Measurements from ENCODE around the gene SLC25A26. TPM values are rescaled to one million over a fixed set of nuclear protein-coding genes. Genes with fewer than 3 reads are reported as not detected.
"Not testable (repeated sequence)": the region's sequence is repeated elsewhere in the genome, so short reads cannot be mapped to it uniquely, and the experiment has no call there.

SLC25A26 gene
- polyA plus RNA-seq, 2 donors, result 4.6 to 13.5 TPM

DNA sequence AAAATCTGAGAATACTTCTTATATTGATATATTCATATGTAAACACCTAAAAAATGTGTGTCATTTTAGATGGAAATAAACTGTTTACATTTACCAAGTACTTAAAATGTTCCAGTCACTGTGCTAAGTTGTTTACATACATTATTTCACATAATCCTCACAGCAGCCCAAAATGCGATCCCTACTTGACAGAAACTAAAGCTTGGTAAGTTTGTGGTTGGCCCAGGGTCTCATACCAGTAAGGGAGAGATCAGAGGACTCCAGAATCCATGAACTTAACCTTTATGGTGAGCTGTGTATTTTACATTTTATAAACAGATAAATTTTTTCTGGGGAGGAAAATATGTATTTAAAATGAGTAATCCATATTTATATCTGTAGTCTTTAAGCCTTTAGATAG is 51.2 kb downstream of the SLC25A26 start:
- Histone ChIP-seq H3K9me3 (ENCODE audit: control insufficient read depth in 2 of 2, insufficient read depth in 1 of 2, low read depth in 1 of 2, low read length in 1 of 2) (no peaks in the 10 kb centered on the region), H3K27me3 (ENCODE audit: control insufficient read depth in 1 of 2, insufficient read depth in 2 of 2, low read length in 2 of 2) (no peaks in the 10 kb centered on the region), H3K36me3 (ENCODE audit: control insufficient read depth in 2 of 2, insufficient read depth in 2 of 2, low read length in 1 of 2) (no peaks in the 10 kb centered on the region), H3K4me1 (ENCODE audit: control insufficient read depth in 2 of 2, insufficient read depth in 2 of 2, low read length in 1 of 2) (no peaks in the 10 kb centered on the region), H3K27ac (ENCODE audit: low read depth in 2 of 2, low read length in 1 of 2) (no peak overlapping the region), H3K4me3 (ENCODE audit: low read depth in 1 of 2, low read length in 2 of 2) (no peak overlapping the region)
- 84 to 92% methylated on average over 1 of the region's 1 CpG for WGBS, 2 donors

DNA sequence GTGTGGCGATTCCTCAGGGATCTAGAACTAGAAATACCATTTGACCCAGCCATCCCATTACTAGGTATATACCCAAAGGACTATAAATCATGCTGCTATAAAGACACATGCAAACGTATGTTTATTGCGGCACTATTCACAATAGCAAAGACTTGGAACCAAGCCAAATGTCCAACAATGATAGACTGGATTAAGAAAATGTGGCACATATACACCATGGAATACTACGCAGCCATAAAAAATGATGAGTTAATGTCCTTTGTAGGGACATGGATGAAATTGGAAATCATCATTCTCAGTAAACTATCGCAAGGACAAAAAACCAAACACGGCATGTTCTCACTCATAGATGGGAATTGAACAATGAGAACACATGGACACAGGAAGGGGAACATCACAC is 54.0 kb downstream of the SLC25A26 start:
- WGBS, 2 donors, result 91 to 94% methylated on average over 4 to 5 of the region's 6 CpGs

DNA sequence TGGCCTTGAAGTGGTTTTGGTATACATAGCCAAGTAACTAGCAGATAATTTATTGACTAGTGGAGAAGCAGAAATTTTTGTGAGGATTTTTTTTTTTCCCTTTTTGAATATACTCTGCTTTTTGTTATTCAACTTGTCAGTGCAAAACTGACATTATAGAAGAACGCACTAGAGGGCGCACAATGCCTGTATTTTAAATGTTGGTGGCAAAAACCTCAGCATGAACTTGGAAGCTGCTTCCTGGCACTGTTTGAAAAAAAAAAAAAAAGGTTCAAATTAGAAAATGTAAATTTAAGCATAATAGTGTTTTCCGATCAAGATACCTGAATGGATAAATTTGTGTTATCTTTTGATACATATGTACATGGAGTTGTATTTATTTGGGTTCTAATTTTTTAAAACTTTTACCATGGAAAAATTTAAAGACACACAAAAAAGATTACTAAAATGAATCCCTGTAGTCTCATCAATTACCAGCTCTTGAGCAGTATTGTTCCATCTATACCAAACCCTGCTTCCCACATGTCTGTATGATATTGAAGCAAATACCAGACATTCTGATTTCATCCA is 56.0 kb downstream of the SLC25A26 start:
- WGBS, 2 donors, result 7 to 8% methylated on average over 3 of the region's 3 CpGs
- Histone ChIP-seq H3K27ac (ENCODE audit: low read depth in 2 of 2, low read length in 1 of 2) (no peak overlapping the region), H3K9me3 (ENCODE audit: control insufficient read depth in 2 of 2, insufficient read depth in 1 of 2, low read depth in 1 of 2, low read length in 1 of 2) (no peaks in the 10 kb centered on the region), H3K4me1 (ENCODE audit: control insufficient read depth in 2 of 2, insufficient read depth in 2 of 2, low read length in 1 of 2) (no peaks in the 10 kb centered on the region), H3K4me3 (ENCODE audit: low read depth in 1 of 2, low read length in 2 of 2) (no peak overlapping the region), H3K27me3 (ENCODE audit: control insufficient read depth in 1 of 2, insufficient read depth in 2 of 2, low read length in 2 of 2) (no peaks in the 10 kb centered on the region), H3K36me3 (ENCODE audit: control insufficient read depth in 2 of 2, insufficient read depth in 2 of 2, low read length in 1 of 2) (no peaks in the 10 kb centered on the region)

More for the DNA sequence above, 54.0 kb downstream of the SLC25A26 start:
- not testable (repeated sequence) for H3K27ac ChIP-seq (ENCODE audit: low read depth in 2 of 2, low read length in 1 of 2); H3K4me3 ChIP-seq (ENCODE audit: low read depth in 1 of 2, low read length in 2 of 2); H3K27me3 ChIP-seq (ENCODE audit: control insufficient read depth in 1 of 2, insufficient read depth in 2 of 2, low read length in 2 of 2); H3K36me3 ChIP-seq (ENCODE audit: control insufficient read depth in 2 of 2, insufficient read depth in 2 of 2, low read length in 1 of 2); H3K4me1 ChIP-seq (ENCODE audit: control insufficient read depth in 2 of 2, insufficient read depth in 2 of 2, low read length in 1 of 2); H3K9me3 ChIP-seq (ENCODE audit: control insufficient read depth in 2 of 2, insufficient read depth in 1 of 2, low read depth in 1 of 2, low read length in 1 of 2)

DNA sequence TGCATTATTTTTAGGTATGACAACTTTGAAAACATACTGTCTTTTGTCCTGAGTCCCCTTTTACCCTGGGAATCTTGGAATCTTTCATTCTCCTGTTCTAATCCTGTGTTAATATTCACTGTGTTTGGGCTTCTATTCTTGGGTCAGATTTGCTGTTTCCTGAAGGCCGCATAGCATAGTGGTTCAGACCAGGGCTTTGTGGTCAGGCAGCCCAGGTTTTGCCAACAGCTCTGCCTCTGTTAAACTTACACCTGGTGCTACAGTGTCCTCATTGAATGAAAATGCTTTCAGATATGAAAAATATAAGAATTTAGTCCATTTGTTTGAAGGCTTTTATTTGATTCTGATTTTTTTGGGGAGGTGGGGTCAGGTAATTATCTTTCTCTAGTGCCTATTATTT is 58.4 kb downstream of the SLC25A26 start:
- H3K9me3 ChIP-seq (ENCODE audit: control insufficient read depth in 2 of 2, insufficient read depth in 1 of 2, low read depth in 1 of 2, low read length in 1 of 2), result no peaks in the 10 kb centered on the region
- H3K4me3 ChIP-seq (ENCODE audit: low read depth in 1 of 2, low read length in 2 of 2), result no peak overlapping the region
- no peaks in the 10 kb centered on the region for H3K36me3 ChIP-seq (ENCODE audit: control insufficient read depth in 2 of 2, insufficient read depth in 2 of 2, low read length in 1 of 2)
- 71 to 83% methylated on average over 1 of the region's 1 CpG for WGBS, 2 donors
- H3K27me3 ChIP-seq (ENCODE audit: control insufficient read depth in 1 of 2, insufficient read depth in 2 of 2, low read length in 2 of 2), result no peaks in the 10 kb centered on the region
- H3K27ac ChIP-seq (ENCODE audit: low read depth in 2 of 2, low read length in 1 of 2), result no peak overlapping the region
- H3K4me1 ChIP-seq (ENCODE audit: control insufficient read depth in 2 of 2, insufficient read depth in 2 of 2, low read length in 1 of 2), result no peaks in the 10 kb centered on the region

DNA sequence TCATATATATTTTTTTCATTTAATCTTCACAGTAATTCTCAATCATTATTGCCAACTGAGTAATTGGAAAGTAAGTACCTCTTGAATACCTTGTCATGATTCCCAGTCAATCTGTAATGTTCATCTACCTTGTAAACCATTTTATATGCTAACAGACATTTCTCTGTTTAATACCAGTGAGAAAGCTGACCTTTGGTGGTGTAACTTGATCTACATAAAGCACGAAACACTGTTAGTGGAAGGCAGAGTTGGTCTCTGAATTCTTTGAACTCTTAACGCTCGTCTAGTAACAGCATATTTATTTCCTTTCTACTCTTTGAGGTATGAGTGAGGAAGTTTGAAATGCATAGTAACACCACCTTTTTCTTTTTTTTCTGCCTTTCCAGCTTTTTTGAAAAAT is 59.5 kb downstream of the SLC25A26 start:
- Histone ChIP-seq H3K27ac (ENCODE audit: low read depth in 2 of 2, low read length in 1 of 2) (no peak overlapping the region), H3K4me3 (ENCODE audit: low read depth in 1 of 2, low read length in 2 of 2) (no peak overlapping the region), H3K36me3 (ENCODE audit: control insufficient read depth in 2 of 2, insufficient read depth in 2 of 2, low read length in 1 of 2) (no peaks in the 10 kb centered on the region), H3K27me3 (ENCODE audit: control insufficient read depth in 1 of 2, insufficient read depth in 2 of 2, low read length in 2 of 2) (no peaks in the 10 kb centered on the region), H3K4me1 (ENCODE audit: control insufficient read depth in 2 of 2, insufficient read depth in 2 of 2, low read length in 1 of 2) (no peaks in the 10 kb centered on the region), H3K9me3 (ENCODE audit: control insufficient read depth in 2 of 2, insufficient read depth in 1 of 2, low read depth in 1 of 2, low read length in 1 of 2) (no peaks in the 10 kb centered on the region)
- 76 to 87% methylated on average over 3 of the region's 3 CpGs for WGBS, 2 donors

DNA sequence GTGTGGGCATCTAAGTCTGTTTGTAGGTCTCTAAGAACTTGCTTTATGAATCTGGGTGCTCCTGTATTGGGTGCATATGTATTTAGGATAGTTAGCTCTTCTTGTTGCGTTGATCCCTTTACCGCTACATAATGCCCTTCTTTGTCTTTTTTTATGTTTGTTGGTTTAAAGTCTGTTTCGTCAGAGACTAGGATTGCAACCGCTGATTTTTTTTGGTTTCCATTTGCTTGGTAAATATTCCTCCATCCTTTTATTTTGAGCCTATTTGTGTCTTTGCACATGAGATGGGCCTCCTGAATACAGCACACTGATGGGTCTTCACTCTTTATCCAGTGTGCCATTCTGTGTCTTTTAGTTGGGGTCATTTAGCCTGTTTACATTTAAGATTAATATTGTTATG is 71.1 kb downstream of the SLC25A26 start:
- H3K36me3 ChIP-seq (ENCODE audit: control insufficient read depth in 2 of 2, insufficient read depth in 2 of 2, low read length in 1 of 2); H3K4me1 ChIP-seq (ENCODE audit: control insufficient read depth in 2 of 2, insufficient read depth in 2 of 2, low read length in 1 of 2); H3K27me3 ChIP-seq (ENCODE audit: control insufficient read depth in 1 of 2, insufficient read depth in 2 of 2, low read length in 2 of 2); H3K9me3 ChIP-seq (ENCODE audit: control insufficient read depth in 2 of 2, insufficient read depth in 1 of 2, low read depth in 1 of 2, low read length in 1 of 2); H3K27ac ChIP-seq (ENCODE audit: low read depth in 2 of 2, low read length in 1 of 2); H3K4me3 ChIP-seq (ENCODE audit: low read depth in 1 of 2, low read length in 2 of 2): not testable (repeated sequence)
- 77 to 83% methylated on average over 4 of the region's 4 CpGs for WGBS, 2 donors

DNA sequence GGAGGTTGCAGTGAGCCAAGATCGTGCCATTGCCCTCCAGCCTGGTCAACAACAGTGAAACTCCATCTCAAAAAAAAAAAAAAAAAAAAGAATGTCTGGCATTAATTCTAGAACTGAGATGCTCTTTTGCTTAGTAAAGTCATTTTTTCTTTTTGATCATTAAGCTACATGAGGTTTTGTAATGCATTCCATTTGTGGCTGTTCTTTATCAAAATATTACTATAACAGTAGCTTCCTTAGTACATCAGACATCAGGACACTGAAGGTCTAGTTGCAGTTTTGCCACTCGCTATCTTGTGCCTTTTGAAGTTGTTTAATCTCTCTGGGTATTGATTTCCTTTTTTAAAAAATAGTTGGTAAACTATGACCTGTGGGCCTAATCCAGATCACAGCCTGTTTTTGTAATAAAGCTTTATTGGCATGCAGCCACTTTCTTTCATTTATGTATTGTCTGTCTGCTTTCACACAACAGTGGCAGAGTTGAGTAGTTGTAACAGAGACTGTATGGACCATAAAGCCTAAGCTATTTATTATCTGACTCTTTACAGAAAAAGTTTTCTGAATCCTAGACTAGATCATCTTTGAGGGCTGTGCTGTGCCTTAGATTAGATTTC is 76.6 kb downstream of the SLC25A26 start:
- H3K36me3 ChIP-seq (ENCODE audit: control insufficient read depth in 2 of 2, insufficient read depth in 2 of 2, low read length in 1 of 2), result no peaks in the 10 kb centered on the region
- WGBS, 2 donors, result 65 to 84% methylated on average over 2 of the region's 2 CpGs
- H3K4me3 ChIP-seq (ENCODE audit: low read depth in 1 of 2, low read length in 2 of 2), result no peak overlapping the region
- no peaks in the 10 kb centered on the region for H3K27me3 ChIP-seq (ENCODE audit: control insufficient read depth in 1 of 2, insufficient read depth in 2 of 2, low read length in 2 of 2)
- no peaks in the 10 kb centered on the region for H3K9me3 ChIP-seq (ENCODE audit: control insufficient read depth in 2 of 2, insufficient read depth in 1 of 2, low read depth in 1 of 2, low read length in 1 of 2)
- H3K27ac ChIP-seq (ENCODE audit: low read depth in 2 of 2, low read length in 1 of 2), result no peak overlapping the region
- H3K4me1 ChIP-seq (ENCODE audit: control insufficient read depth in 2 of 2, insufficient read depth in 2 of 2, low read length in 1 of 2), result no peaks in the 10 kb centered on the region

DNA sequence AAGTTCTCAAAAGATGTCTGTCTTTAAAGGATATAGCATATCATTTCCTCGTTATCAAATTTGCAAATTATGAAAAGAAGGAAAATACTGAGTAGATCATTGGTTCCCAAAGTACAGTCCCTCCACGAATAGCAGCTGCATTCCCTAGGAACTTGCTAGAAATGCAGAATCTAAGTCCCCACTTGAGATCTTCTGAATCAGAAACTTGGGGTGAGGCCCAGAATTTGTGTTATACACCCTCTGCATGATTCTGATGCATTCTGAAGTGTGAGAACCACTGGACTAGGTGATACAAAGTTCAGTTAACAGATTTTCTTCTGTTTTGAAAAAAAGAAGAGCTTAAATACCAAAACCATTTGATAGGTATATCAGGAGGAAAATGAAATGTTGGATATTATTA is 77.1 kb downstream of the SLC25A26 start:
- 38 to 71% methylated on average over 2 of the region's 2 CpGs for WGBS, 2 donors
- Histone ChIP-seq H3K36me3 (ENCODE audit: control insufficient read depth in 2 of 2, insufficient read depth in 2 of 2, low read length in 1 of 2) (no peaks in the 10 kb centered on the region), H3K4me1 (ENCODE audit: control insufficient read depth in 2 of 2, insufficient read depth in 2 of 2, low read length in 1 of 2) (no peaks in the 10 kb centered on the region), H3K9me3 (ENCODE audit: control insufficient read depth in 2 of 2, insufficient read depth in 1 of 2, low read depth in 1 of 2, low read length in 1 of 2) (no peaks in the 10 kb centered on the region), H3K4me3 (ENCODE audit: low read depth in 1 of 2, low read length in 2 of 2) (no peak overlapping the region), H3K27me3 (ENCODE audit: control insufficient read depth in 1 of 2, insufficient read depth in 2 of 2, low read length in 2 of 2) (no peaks in the 10 kb centered on the region), H3K27ac (ENCODE audit: low read depth in 2 of 2, low read length in 1 of 2) (no peak overlapping the region)

DNA sequence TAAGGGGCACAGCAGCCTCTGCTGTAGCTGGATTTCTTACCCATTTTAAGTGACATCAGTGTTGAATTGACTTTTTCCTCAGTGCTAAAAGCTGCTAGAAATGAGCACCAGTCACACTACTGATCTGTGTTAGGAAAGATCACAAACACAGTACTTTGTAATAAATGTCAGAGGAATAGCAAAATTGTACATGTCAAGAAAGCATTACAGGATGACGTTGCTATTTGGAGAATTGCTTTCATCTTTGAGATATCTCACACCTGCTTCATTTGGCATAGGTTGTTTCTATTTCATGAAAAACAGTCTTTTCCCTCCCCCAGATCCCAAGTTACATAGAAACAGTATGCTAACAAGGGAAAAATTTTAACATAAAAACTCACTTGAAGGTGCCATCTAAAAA is 77.8 kb downstream of the SLC25A26 start:
- H3K4me1 ChIP-seq (ENCODE audit: control insufficient read depth in 2 of 2, insufficient read depth in 2 of 2, low read length in 1 of 2), result peaks cover 0 to under 1% of the 10 kb centered on the region in 2 donors

DNA sequence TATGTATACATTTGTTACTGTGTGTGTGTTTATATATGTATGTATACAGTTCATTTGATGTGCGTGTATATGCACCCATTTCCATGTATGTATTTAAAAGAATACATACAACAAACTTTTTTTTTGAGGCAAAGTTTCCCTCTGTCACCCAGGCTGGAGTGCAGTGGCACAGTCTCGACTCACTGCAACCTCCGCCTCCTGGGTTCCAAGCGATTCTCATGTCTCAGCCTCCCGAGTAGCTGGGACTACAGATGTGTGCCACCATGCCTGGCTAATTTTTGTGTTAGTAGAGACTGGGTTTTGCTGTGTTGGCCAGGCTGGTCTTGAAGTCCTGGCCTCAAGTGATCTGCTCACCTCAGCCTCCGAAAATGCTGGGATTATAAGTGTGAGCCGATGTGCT is 78.3 kb downstream of the SLC25A26 start:
- not testable (repeated sequence) for H3K36me3 ChIP-seq (ENCODE audit: control insufficient read depth in 2 of 2, insufficient read depth in 2 of 2, low read length in 1 of 2); H3K4me1 ChIP-seq (ENCODE audit: control insufficient read depth in 2 of 2, insufficient read depth in 2 of 2, low read length in 1 of 2); H3K27me3 ChIP-seq (ENCODE audit: control insufficient read depth in 1 of 2, insufficient read depth in 2 of 2, low read length in 2 of 2); H3K27ac ChIP-seq (ENCODE audit: low read depth in 2 of 2, low read length in 1 of 2); H3K4me3 ChIP-seq (ENCODE audit: low read depth in 1 of 2, low read length in 2 of 2); H3K9me3 ChIP-seq (ENCODE audit: control insufficient read depth in 2 of 2, insufficient read depth in 1 of 2, low read depth in 1 of 2, low read length in 1 of 2)
- 61 to 80% methylated on average over 7 of the region's 7 CpGs for WGBS, 2 donors

More for the DNA sequence above, 77.8 kb downstream of the SLC25A26 start:
- H3K27me3 ChIP-seq (ENCODE audit: control insufficient read depth in 1 of 2, insufficient read depth in 2 of 2, low read length in 2 of 2), result no peaks in the 10 kb centered on the region
- WGBS, 2 donors, result 37 to 38% methylated on average over 1 of the region's 1 CpG
- H3K9me3 ChIP-seq (ENCODE audit: control insufficient read depth in 2 of 2, insufficient read depth in 1 of 2, low read depth in 1 of 2, low read length in 1 of 2), result no peaks in the 10 kb centered on the region
- H3K4me3 ChIP-seq (ENCODE audit: low read depth in 1 of 2, low read length in 2 of 2), result no peak overlapping the region
- H3K36me3 ChIP-seq (ENCODE audit: control insufficient read depth in 2 of 2, insufficient read depth in 2 of 2, low read length in 1 of 2), result no peaks in the 10 kb centered on the region
- H3K27ac ChIP-seq (ENCODE audit: low read depth in 2 of 2, low read length in 1 of 2), result no peak overlapping the region
